Right lobe of liver (tissue), 4 donors: Measurements from ENCODE around the gene DYNC1I1.

Source experiments
- POLR2A ChIP-seq: fragments of 450-650 bp; IDR thresholded peaks from one replicate; pipeline ENCODE4 v1.6.1; 2017; ENCODE audit warnings: antibody characterized with exemption, mild to moderate bottlenecking
- TF ChIP-seq, protein P1 (sequence below), 4 donors: fragments of 200-600 bp in 3 of 4; fragments of 450-650 bp in 1 of 4; IDR thresholded peaks; one replicate each; pipeline versions ENCODE4 v1.5.1 to v1.8.0; 2016 to 2022; ENCODE audit warnings: antibody characterized with exemption in 4 of 4, mild to moderate bottlenecking in 2 of 4
- donor health status: DM: no; HTN: no; CAD: no.
- donor health status: DM: no; HTN: no; CAD: no.
- donor health status: DM: no; HTN: yes; CAD: no.

- TF ChIP-seq, protein P1, sequence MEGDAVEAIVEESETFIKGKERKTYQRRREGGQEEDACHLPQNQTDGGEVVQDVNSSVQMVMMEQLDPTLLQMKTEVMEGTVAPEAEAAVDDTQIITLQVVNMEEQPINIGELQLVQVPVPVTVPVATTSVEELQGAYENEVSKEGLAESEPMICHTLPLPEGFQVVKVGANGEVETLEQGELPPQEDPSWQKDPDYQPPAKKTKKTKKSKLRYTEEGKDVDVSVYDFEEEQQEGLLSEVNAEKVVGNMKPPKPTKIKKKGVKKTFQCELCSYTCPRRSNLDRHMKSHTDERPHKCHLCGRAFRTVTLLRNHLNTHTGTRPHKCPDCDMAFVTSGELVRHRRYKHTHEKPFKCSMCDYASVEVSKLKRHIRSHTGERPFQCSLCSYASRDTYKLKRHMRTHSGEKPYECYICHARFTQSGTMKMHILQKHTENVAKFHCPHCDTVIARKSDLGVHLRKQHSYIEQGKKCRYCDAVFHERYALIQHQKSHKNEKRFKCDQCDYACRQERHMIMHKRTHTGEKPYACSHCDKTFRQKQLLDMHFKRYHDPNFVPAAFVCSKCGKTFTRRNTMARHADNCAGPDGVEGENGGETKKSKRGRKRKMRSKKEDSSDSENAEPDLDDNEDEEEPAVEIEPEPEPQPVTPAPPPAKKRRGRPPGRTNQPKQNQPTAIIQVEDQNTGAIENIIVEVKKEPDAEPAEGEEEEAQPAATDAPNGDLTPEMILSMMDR (IDR thresholded peaks at IDR 0.05) = no peak
- no peak for TF ChIP-seq POLR2A
These were observed 232.9 kb downstream of the DYNC1I1 start for GRCh38 chr7:96005271-96005670.
